HAP-1 (cell line): ENCODE measurements around the gene GFRA1.

ENCODE experiments used
- DNase-seq, 2 experiments: peaks; one replicate each; pipeline ENCODE4 v3.0.0-alpha.2; 2016 to 2020; ENCODE audit warnings: low spot score in 2 of 2
- H3K27me3 ChIP-seq: fragments of 250-450 bp; sonication (Bioruptor Pico); 2 replicates; pipeline ENCODE4 v1.5.1; 2020; ENCODE audit warnings: low read depth, mild to moderate bottlenecking, moderate library complexity
- H3K36me3 ChIP-seq: fragments of 250-450 bp; sonication (Bioruptor Pico); replicated peaks from 2 replicates; pipeline ENCODE4 v1.5.1; 2020; ENCODE audit warnings: mild to moderate bottlenecking
- H3K4me1 ChIP-seq: fragments of 250-450 bp; sonication (Bioruptor Pico); 2 replicates; pipeline ENCODE4 v1.5.1; 2020; ENCODE audit warnings: mild to moderate bottlenecking
- H3K4me3 ChIP-seq: fragments of 250-450 bp; sonication (Bioruptor Pico); 2 replicates; pipeline ENCODE4 v1.5.1; 2020; ENCODE audit warnings: mild to moderate bottlenecking, moderate library complexity
- H3K9me3 ChIP-seq: fragments of 250-450 bp; sonication (Bioruptor Pico); 2 replicates; pipeline ENCODE4 v1.5.1; 2020; ENCODE audit warnings: mild to moderate bottlenecking, moderate library complexity
- in situ Hi-C: fragments of 300-500 bp; cut with MboI; formaldehyde crosslinking; loops from 3 replicates; pipeline ENCODE4 v1.14.3; 2020; ENCODE audit warnings: low sequenced_read_pairs, inconsistent platforms, mixed read lengths

The GFRA1 gene

GRCh38 chr10:116190883-116191282, 82.1 kb downstream of the GFRA1 start:
- Histone ChIP-seq H3K9me3 (no peaks in the 10 kb centered on the region), H3K27me3 (peaks cover 3% of the 10 kb centered on the region; the same call in 1 of the 2 replicates), H3K4me3 (no peak overlapping the region), H3K36me3 (no peaks in the 10 kb centered on the region), H3K4me1 (no peaks in the 10 kb centered on the region)
- in situ Hi-C loops: no loop called here
- DNase-seq: no peak

- H3K9me3 ChIP-seq: no peaks in the 10 kb centered on the region
- H3K4me3 ChIP-seq: no peak overlapping the region
- H3K4me1 ChIP-seq: no peaks in the 10 kb centered on the region
- H3K27me3 ChIP-seq: peaks cover 3% of the 10 kb centered on the region; the same call in 1 of the 2 replicates
- in situ Hi-C loops: no loop called here
- H3K36me3 ChIP-seq: no peaks in the 10 kb centered on the region
- DNase-seq: no peak
Observed at GRCh38 chr10:116186273-116186672, 86.7 kb downstream of the GFRA1 start.

GRCh38 chr10:116185199-116185867, 87.7 kb downstream of the GFRA1 start:
- DNase-seq: no peak
- in situ Hi-C loops: no loop called here
- peaks cover 2% of the 10 kb centered on the region; the same call in 1 of the 2 replicates for H3K27me3 ChIP-seq

GRCh38 chr10:116184512-116184794, 88.6 kb downstream of the GFRA1 start:
- no peak for DNase-seq
- Histone ChIP-seq H3K36me3 (no peaks in the 10 kb centered on the region), H3K4me1 (no peaks in the 10 kb centered on the region), H3K9me3 (no peaks in the 10 kb centered on the region), H3K4me3 (no peak overlapping the region), H3K27me3 (peaks cover 7% of the 10 kb centered on the region; the same call in 1 of the 2 replicates)
- in situ Hi-C loops: no loop called here

More at GRCh38 chr10:116185199-116185867, 87.7 kb downstream of the GFRA1 start:
- H3K4me1 ChIP-seq: no peaks in the 10 kb centered on the region
- H3K36me3 ChIP-seq: no peaks in the 10 kb centered on the region
- H3K9me3 ChIP-seq: no peaks in the 10 kb centered on the region
- H3K4me3 ChIP-seq: no peak overlapping the region

- H3K27me3 ChIP-seq: peaks cover 7% of the 10 kb centered on the region; the same call in 1 of the 2 replicates
- H3K4me3 ChIP-seq: no peak overlapping the region
- no peaks in the 10 kb centered on the region for H3K9me3 ChIP-seq
- no peaks in the 10 kb centered on the region for H3K4me1 ChIP-seq
- in situ Hi-C loops: no loop called here
- DNase-seq: no peak
- no peaks in the 10 kb centered on the region for H3K36me3 ChIP-seq
Observed at GRCh38 chr10:116183733-116184511, 89.1 kb downstream of the GFRA1 start.

GRCh38 chr10:116182426-116182825, 90.6 kb downstream of the GFRA1 start:
- Histone ChIP-seq H3K36me3 (no peaks in the 10 kb centered on the region), H3K9me3 (no peaks in the 10 kb centered on the region), H3K27me3 (peaks cover 7% of the 10 kb centered on the region; the same call in 1 of the 2 replicates), H3K4me3 (no peak overlapping the region), H3K4me1 (no peaks in the 10 kb centered on the region)
- in situ Hi-C loops: no loop called here
- no peak for DNase-seq

- no peaks in the 10 kb centered on the region for H3K4me1 ChIP-seq
- in situ Hi-C loops: no loop called here
- H3K36me3 ChIP-seq: no peaks in the 10 kb centered on the region
- no peak overlapping the region for H3K4me3 ChIP-seq
- H3K27me3 ChIP-seq: peaks cover 32% of the 10 kb centered on the region
- no peaks in the 10 kb centered on the region for H3K9me3 ChIP-seq
- no peak for DNase-seq
Observed at GRCh38 chr10:116178086-116178605, 94.9 kb downstream of the GFRA1 start.

- no peaks in the 10 kb centered on the region for H3K9me3 ChIP-seq
- H3K4me1 ChIP-seq: no peaks in the 10 kb centered on the region; the same call in 1 of the 2 replicates
- no peak overlapping the region for H3K4me3 ChIP-seq
- H3K36me3 ChIP-seq: no peaks in the 10 kb centered on the region
- peaks cover 44% of the 10 kb centered on the region for H3K27me3 ChIP-seq
- DNase-seq: no peak
- in situ Hi-C loops: no loop called here
Observed at GRCh38 chr10:116175231-116175630, 97.8 kb downstream of the GFRA1 start.

GRCh38 chr10:116171505-116171904, 101.5 kb downstream of the GFRA1 start:
- no peaks in the 10 kb centered on the region for H3K9me3 ChIP-seq
- H3K27me3 ChIP-seq: peaks cover 64% of the 10 kb centered on the region
- no peak for DNase-seq
- no peak overlapping the region for H3K4me3 ChIP-seq
- no peaks in the 10 kb centered on the region; the same call in 1 of the 2 replicates for H3K4me1 ChIP-seq
- in situ Hi-C loops: no loop called here
- H3K36me3 ChIP-seq: no peaks in the 10 kb centered on the region

- no peaks in the 10 kb centered on the region; the same call in 1 of the 2 replicates for H3K4me1 ChIP-seq
- no peaks in the 10 kb centered on the region for H3K9me3 ChIP-seq
- H3K36me3 ChIP-seq: no peaks in the 10 kb centered on the region
- peak; percentile 29 to 81 for DNase-seq
- in situ Hi-C loops: no loop called here
- H3K4me3 ChIP-seq: no peak overlapping the region
- peaks cover 62% of the 10 kb centered on the region for H3K27me3 ChIP-seq
Observed at GRCh38 chr10:116170815-116171250, 102.2 kb downstream of the GFRA1 start.

GRCh38 chr10:116169782-116170445, 103.1 kb downstream of the GFRA1 start:
- Histone ChIP-seq H3K27me3 (peaks cover 55% of the 10 kb centered on the region), H3K4me3 (no peak overlapping the region), H3K9me3 (no peaks in the 10 kb centered on the region), H3K36me3 (no peaks in the 10 kb centered on the region), H3K4me1 (no peaks in the 10 kb centered on the region; the same call in 1 of the 2 replicates)
- in situ Hi-C loops: no loop called here
- DNase-seq: no peak

GRCh38 chr10:116168745-116169144, 104.3 kb downstream of the GFRA1 start:
- H3K9me3 ChIP-seq: no peaks in the 10 kb centered on the region
- no peak overlapping the region for H3K4me3 ChIP-seq
- H3K4me1 ChIP-seq: no peaks in the 10 kb centered on the region; the same call in 1 of the 2 replicates
- no peak for DNase-seq
- H3K27me3 ChIP-seq: peaks cover 46% of the 10 kb centered on the region
- H3K36me3 ChIP-seq: no peaks in the 10 kb centered on the region
- in situ Hi-C loops: no loop called here

- Histone ChIP-seq H3K27me3 (peaks cover 42% of the 10 kb centered on the region), H3K36me3 (no peaks in the 10 kb centered on the region), H3K9me3 (no peaks in the 10 kb centered on the region), H3K4me1 (no peaks in the 10 kb centered on the region; the same call in 1 of the 2 replicates), H3K4me3 (no peak overlapping the region)
- in situ Hi-C loops: no loop called here
- no peak for DNase-seq
Observed at GRCh38 chr10:116168329-116168728, 104.7 kb downstream of the GFRA1 start.
